Trophoblast cell (in vitro differentiated cells and primary cell): ENCODE results near the gene SELENOO.

Experiments
- DNase-seq, 2 donors: peaks; one replicate each; pipeline ENCODE4 v3.0.0-alpha.2; 2016
- H2AFZ ChIP-seq: 2 replicates; pipeline ENCODE4 v1.6.1; 2013; ENCODE audit warnings: low read length, moderate library complexity, mild to moderate bottlenecking; ENCODE audit not compliant: insufficient read depth, poor library complexity
- H2AK5ac ChIP-seq: 2 replicates; pipeline ENCODE4 v1.6.1; 2013; ENCODE audit warnings: mild to moderate bottlenecking, low read length
- H2BK120ac ChIP-seq: 2 replicates; pipeline ENCODE4 v1.6.1; 2013; ENCODE audit warnings: low read length, mild to moderate bottlenecking, moderate library complexity; ENCODE audit not compliant: insufficient read depth, poor library complexity
- H2BK12ac ChIP-seq: 2 replicates; pipeline ENCODE4 v1.6.1; 2013; ENCODE audit warnings: mild to moderate bottlenecking, low read length, moderate library complexity
- H2BK5ac ChIP-seq: 2 replicates; pipeline ENCODE4 v1.6.1; 2013; ENCODE audit warnings: low read length, low read depth, moderate library complexity, mild to moderate bottlenecking; ENCODE audit not compliant: poor library complexity
- H3K14ac ChIP-seq: 2 replicates; pipeline ENCODE4 v1.6.1; 2013; ENCODE audit warnings: mild to moderate bottlenecking, low read length
- H3K18ac ChIP-seq: 2 replicates; pipeline ENCODE4 v1.6.1; 2013; ENCODE audit warnings: mild to moderate bottlenecking, low read length
- H3K23ac ChIP-seq: 2 replicates; pipeline ENCODE4 v1.6.1; 2013; ENCODE audit warnings: low read length
- H3K27ac ChIP-seq: 2 replicates; pipeline ENCODE4 v1.5.1; 2013; ENCODE audit warnings: low read depth, mild to moderate bottlenecking, inconsistent platforms, low read length, moderate library complexity
- H3K27me3 ChIP-seq: 2 replicates; pipeline ENCODE4 v1.6.1; 2013; ENCODE audit warnings: inconsistent platforms, mild to moderate bottlenecking, low read length, moderate library complexity; ENCODE audit not compliant: insufficient read depth
- H3K36me3 ChIP-seq, 2 experiments: 1 replicate in 1 of 2; 2 replicates in 1 of 2; pipeline ENCODE4 v1.6.1; 2013; ENCODE audit warnings: low read length in 2 of 2, mild to moderate bottlenecking in 2 of 2, moderate library complexity in 1 of 2; ENCODE audit not compliant: insufficient read depth in 2 of 2, control insufficient read depth in 1 of 2
- H3K4ac ChIP-seq: 2 replicates; pipeline ENCODE4 v1.6.1; 2013; ENCODE audit warnings: low read depth, mild to moderate bottlenecking, low read length, moderate library complexity
- H3K4me1 ChIP-seq, 2 experiments: 1 replicate in 1 of 2; 2 replicates in 1 of 2; pipeline ENCODE4 v1.6.1; 2013; ENCODE audit warnings: low read length in 2 of 2, mild to moderate bottlenecking in 2 of 2, moderate library complexity in 1 of 2; ENCODE audit not compliant: insufficient read depth in 2 of 2, control insufficient read depth in 1 of 2
- H3K4me2 ChIP-seq: 2 replicates; pipeline ENCODE4 v1.6.1; 2013; ENCODE audit warnings: inconsistent platforms, mild to moderate bottlenecking, low read length, moderate library complexity
- H3K4me3 ChIP-seq: 2 replicates; pipeline ENCODE4 v1.5.1; 2013; ENCODE audit warnings: mild to moderate bottlenecking, low read depth, low read length, inconsistent platforms
- H3K79me1 ChIP-seq: one replicate; pipeline ENCODE4 v1.6.1; 2013; ENCODE audit warnings: low read length
- H3K79me2 ChIP-seq: 2 replicates; pipeline ENCODE4 v1.6.1; 2013; ENCODE audit warnings: low read length, mild to moderate bottlenecking; ENCODE audit not compliant: control insufficient read depth, insufficient read depth, poor library complexity
- H3K9ac ChIP-seq: 2 replicates; pipeline ENCODE4 v1.6.1; 2013; ENCODE audit warnings: mild to moderate bottlenecking, low read length
- H3K9me3 ChIP-seq: 2 replicates; pipeline ENCODE4 v1.6.1; 2013; ENCODE audit warnings: low read depth, mild to moderate bottlenecking, control low read depth, inconsistent platforms, low read length; ENCODE audit not compliant: insufficient read depth
- H4K12ac ChIP-seq: 2 replicates; pipeline ENCODE4 v1.6.1; 2013; ENCODE audit warnings: low read depth, mild to moderate bottlenecking, low read length, moderate library complexity
- H4K8ac ChIP-seq: 2 replicates; pipeline ENCODE4 v1.6.1; 2013; ENCODE audit warnings: low read depth, mild to moderate bottlenecking, low read length, moderate library complexity
- H4K91ac ChIP-seq: one replicate; pipeline ENCODE4 v1.6.1; 2013; ENCODE audit warnings: low read depth, mild to moderate bottlenecking, low read length, moderate library complexity
- WGBS: extraction: QIAGEN DNeasy Blood & Tissue Kit; methylation state at CpG from one replicate; pipeline ENCODE4 v1.1.7; 2013; ENCODE audit warnings: missing lambda C conversion rate; ENCODE audit not compliant: insufficient read length, insufficient coverage; ENCODE audit errors: extremely low coverage; 5-methylcytosine and 5-hydroxymethylcytosine counted together

Gene SELENOO

GRCh38 chr22:50260801-50261614 lies 60.2 kb downstream of the SELENOO start:
- H3K36me3 ChIP-seq: no peaks in the 10 kb centered on the region
- no peak overlapping the region for H3K23ac ChIP-seq
- peak overlapping the region; percentile 61 for H3K4me3 ChIP-seq
- peaks cover 17 to 20% of the 10 kb centered on the region in 2 experiments for H3K4me1 ChIP-seq
- no peak overlapping the region for H4K8ac ChIP-seq
- H3K27me3 ChIP-seq: peaks cover 9% of the 10 kb centered on the region
- peak in 1 of 2 donors; percentile 49 for DNase-seq
- H2AK5ac ChIP-seq: no peak overlapping the region
- no peak overlapping the region for H3K18ac ChIP-seq
- H2BK5ac ChIP-seq: no peak overlapping the region
- H2BK120ac ChIP-seq: no peak overlapping the region
- no peaks in the 10 kb centered on the region for H3K9me3 ChIP-seq
- peak overlapping the region; percentile 74 for H3K4me2 ChIP-seq
- H3K9ac ChIP-seq: no peak overlapping the region
- H3K79me2 ChIP-seq: no peaks in the 10 kb centered on the region
- H2AFZ ChIP-seq: peak overlapping the region; percentile 35
- H4K91ac ChIP-seq: no peak overlapping the region
- no peak overlapping the region for H3K27ac ChIP-seq
- no peak overlapping the region for H4K12ac ChIP-seq
- no peak overlapping the region for H3K14ac ChIP-seq
- H3K4ac ChIP-seq: no peak overlapping the region
- no peaks in the 10 kb centered on the region for H3K79me1 ChIP-seq
- no peak overlapping the region for H2BK12ac ChIP-seq
- no CpG with 5 or more reads among the region's 92 CpGs for WGBS

DNA sequence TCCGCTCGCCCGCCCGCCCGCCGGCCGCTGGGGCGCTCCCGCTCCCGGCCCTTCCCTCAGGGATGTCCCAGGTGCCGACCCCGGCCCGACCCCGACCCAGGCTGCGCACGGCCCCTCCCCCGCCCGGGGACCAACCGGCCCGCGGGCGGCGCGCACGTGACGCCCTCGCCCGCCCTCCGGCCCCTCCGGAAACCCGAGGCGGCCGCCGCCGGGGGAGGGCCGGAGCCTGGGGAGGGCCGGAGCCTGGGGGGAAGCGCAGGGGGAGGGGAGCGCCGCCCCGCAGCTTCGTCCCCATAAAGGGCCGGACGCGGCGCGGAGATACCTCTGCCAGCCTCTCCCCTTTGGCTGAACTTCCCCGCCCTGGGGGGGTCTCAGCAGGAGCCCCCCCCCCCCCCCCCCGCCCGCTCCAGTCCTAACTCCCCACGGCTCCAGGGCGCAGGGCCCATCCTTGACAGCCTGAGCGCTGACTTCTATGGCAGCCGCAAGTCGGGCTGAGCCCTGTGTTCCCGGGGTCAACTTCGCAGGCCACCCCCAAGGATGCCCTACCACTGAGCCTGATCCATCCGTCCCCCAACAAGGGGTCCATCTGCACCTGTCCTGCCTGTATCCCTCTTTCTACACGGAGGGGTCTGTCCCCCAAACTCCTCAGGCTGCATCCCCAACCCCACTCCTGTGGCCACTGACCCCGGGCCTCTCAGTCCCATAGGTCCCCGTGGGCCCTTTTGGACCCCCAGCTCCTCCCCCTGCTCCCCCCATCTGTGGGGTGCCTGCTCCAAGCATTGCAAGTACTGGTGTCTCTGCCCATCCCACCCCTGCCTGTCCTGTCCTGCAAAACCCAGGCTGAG lies 61.0 kb downstream of the SELENOO start, which contains the start of gene MAPK12:
MAPK12 (minus strand) TSS at position 69 of the 845 bp plus-strand sequence. CDS start 174 bp downstream, outside the sequence.
- H3K4ac ChIP-seq: no peak within 1 kb of the TSS
- no peak for DNase-seq
- H2BK120ac ChIP-seq: no peak within 1 kb of the TSS
- no peak within 1 kb of the TSS for H4K8ac ChIP-seq
- no peak within 1 kb of the TSS for H4K91ac ChIP-seq
- no peak within 1 kb of the TSS for H2AK5ac ChIP-seq
- H2BK5ac ChIP-seq: no peak within 1 kb of the TSS
- peak within 1 kb of the TSS; percentile 74 for H3K4me2 ChIP-seq
- no peaks in the 10 kb centered on the region for H3K36me3 ChIP-seq
- no peak within 1 kb of the TSS for H2BK12ac ChIP-seq
- H3K14ac ChIP-seq: no peak within 1 kb of the TSS
- H2AFZ ChIP-seq: peak within 1 kb of the TSS; percentile 35
- peaks cover 4% of the 10 kb centered on the region for H3K9me3 ChIP-seq
- H4K12ac ChIP-seq: no peak within 1 kb of the TSS
- no peak within 1 kb of the TSS for H3K23ac ChIP-seq
- no CpG with 5 or more reads among the region's 61 CpGs for WGBS
- H3K4me3 ChIP-seq: peak within 1 kb of the TSS; percentile 61
- H3K27ac ChIP-seq: no peak within 1 kb of the TSS
- H3K4me1 ChIP-seq: peaks cover 16 to 19% of the 10 kb centered on the region in 2 experiments
- H3K79me2 ChIP-seq: no peaks in the 10 kb centered on the region
- no peaks in the 10 kb centered on the region for H3K79me1 ChIP-seq
- no peak within 1 kb of the TSS for H3K18ac ChIP-seq
- no peak within 1 kb of the TSS for H3K9ac ChIP-seq
- H3K27me3 ChIP-seq: peaks cover 9% of the 10 kb centered on the region

DNA sequence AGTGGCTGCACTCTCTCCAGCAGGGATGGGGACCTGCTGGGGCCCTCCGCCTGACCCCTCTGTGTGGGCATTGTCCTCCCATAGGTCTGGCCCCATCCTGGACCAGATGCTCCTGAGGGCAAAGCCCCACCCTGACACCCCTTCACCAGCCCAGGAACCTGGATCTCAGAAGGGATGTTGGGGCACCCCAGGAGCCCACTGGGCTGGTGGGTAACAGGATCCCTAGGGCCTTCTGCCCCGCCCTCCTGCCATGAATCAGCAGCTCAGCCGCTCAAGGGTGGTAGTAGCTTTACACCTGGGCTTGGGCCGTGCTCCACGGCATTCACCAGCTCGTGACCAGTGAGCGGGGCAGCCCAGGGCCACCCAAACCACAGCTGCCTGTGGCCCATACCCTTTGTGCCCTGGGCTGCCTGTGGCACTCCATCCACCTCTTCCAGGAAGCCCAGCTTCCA lies 61.7 kb downstream of the SELENOO start:
- Histone ChIP-seq H3K14ac (no peak overlapping the region), H2AK5ac (no peak overlapping the region), H3K27ac (no peak overlapping the region), H2BK12ac (no peak overlapping the region), H2BK5ac (no peak overlapping the region), H3K4me3 (no peak overlapping the region), H3K18ac (no peak overlapping the region), H3K9ac (no peak overlapping the region), H3K79me2 (no peaks in the 10 kb centered on the region), H3K23ac (no peak overlapping the region), H4K8ac (no peak overlapping the region), H3K36me3 (no peaks in the 10 kb centered on the region), H3K4me2 (no peak overlapping the region), H4K91ac (no peak overlapping the region), H3K9me3 (peaks cover 10% of the 10 kb centered on the region), H3K27me3 (peaks cover 9% of the 10 kb centered on the region), H2BK120ac (no peak overlapping the region), H3K4ac (no peak overlapping the region), H4K12ac (no peak overlapping the region), H3K79me1 (no peaks in the 10 kb centered on the region), H3K4me1 (peaks cover 10 to 13% of the 10 kb centered on the region in 2 experiments), H2AFZ (no peak overlapping the region)
- no CpG with 5 or more reads among the region's 7 CpGs for WGBS
- DNase-seq: no peak

DNA sequence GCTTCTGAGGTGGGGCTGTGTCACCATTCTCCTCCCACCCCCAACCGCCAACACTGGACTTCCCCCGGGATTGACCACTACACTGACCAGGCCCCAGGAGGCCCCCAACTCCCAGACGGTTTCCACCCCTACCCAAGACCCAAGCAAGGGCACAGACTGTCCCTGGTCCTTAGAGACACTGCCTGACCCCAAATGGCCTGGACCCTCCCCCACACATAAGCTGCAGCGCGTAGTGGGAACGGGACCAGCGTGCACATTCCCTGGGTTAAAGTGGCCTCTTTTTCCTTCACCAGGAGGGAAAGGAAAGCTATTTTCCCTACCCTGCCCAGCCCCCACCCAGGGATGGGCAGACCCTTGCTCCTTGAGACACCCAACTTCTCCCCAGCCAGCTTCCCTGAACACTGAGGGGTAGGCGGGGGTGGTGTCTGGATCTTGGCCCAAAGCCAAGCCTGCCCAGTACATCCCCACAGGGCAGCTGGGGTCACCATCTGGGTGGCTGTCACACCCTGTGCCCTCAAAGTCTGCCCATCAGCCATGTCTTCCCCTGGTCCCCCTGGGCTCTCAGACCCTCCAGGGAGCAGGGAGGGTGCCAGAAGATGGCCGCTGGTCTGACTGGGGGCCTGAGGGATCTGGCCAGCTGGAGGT lies 62.3 kb downstream of the SELENOO start:
- H2BK12ac ChIP-seq: no peak overlapping the region

More for the DNA sequence above, 62.3 kb downstream of the SELENOO start:
- no peaks in the 10 kb centered on the region for H3K36me3 ChIP-seq
- peaks cover 10% of the 10 kb centered on the region for H3K9me3 ChIP-seq
- no peak for DNase-seq
- H3K23ac ChIP-seq: no peak overlapping the region
- no peak overlapping the region for H2BK5ac ChIP-seq
- no peak overlapping the region for H3K14ac ChIP-seq
- no peak overlapping the region for H4K8ac ChIP-seq
- peaks cover 9% of the 10 kb centered on the region for H3K27me3 ChIP-seq
- H4K12ac ChIP-seq: no peak overlapping the region
- no peak overlapping the region for H3K4me3 ChIP-seq
- peaks cover 3 to 9% of the 10 kb centered on the region in 2 experiments for H3K4me1 ChIP-seq
- no peak overlapping the region for H2AFZ ChIP-seq
- no peak overlapping the region for H3K18ac ChIP-seq
- no peak overlapping the region for H4K91ac ChIP-seq
- H3K79me1 ChIP-seq: no peaks in the 10 kb centered on the region
- no peaks in the 10 kb centered on the region for H3K79me2 ChIP-seq
- H2AK5ac ChIP-seq: no peak overlapping the region
- no peak overlapping the region for H2BK120ac ChIP-seq
- no peak overlapping the region for H3K4me2 ChIP-seq
- H3K27ac ChIP-seq: no peak overlapping the region
- H3K9ac ChIP-seq: no peak overlapping the region
- no peak overlapping the region for H3K4ac ChIP-seq
- WGBS: no CpG with 5 or more reads among the region's 9 CpGs
